GM12878 (cell line): ENCODE measurements around the gene CTNNA2.

Experiments used
- EGR1 ChIP-seq, 2 experiments: IDR thresholded peaks; 1 replicate in 1 of 2; 2 replicates in 1 of 2; pipeline ENCODE4 v1.6.1; 2011 to 2012; ENCODE audit warnings: low read depth in 2 of 2, low read length in 2 of 2, borderline replicate concordance in 1 of 2, mild to moderate bottlenecking in 1 of 2, moderate library complexity in 1 of 2
- ESRRA ChIP-seq: IDR thresholded peaks from 2 replicates; pipeline ENCODE4 v1.6.1; 2012; ENCODE audit warnings: mild to moderate bottlenecking, low read length, improper control_type of control experiment
- ETV6 ChIP-seq, 2 experiments: fragments of 450-650 bp in 1 of 2; IDR thresholded peaks in 1 of 2; conservative IDR thresholded peaks in 1 of 2; 2 replicates each; pipeline ENCODE4 v1.6.1; 2014; ENCODE audit warnings: antibody characterized with exemption in 1 of 2, borderline replicate concordance in 1 of 2, low read depth in 1 of 2, mild to moderate bottlenecking in 1 of 2, moderate library complexity in 1 of 2
- KLF5 ChIP-seq: fragments of 450-650 bp; IDR thresholded peaks from 2 replicates; pipeline ENCODE4 v1.6.1; 2014; ENCODE audit warnings: mild to moderate bottlenecking; ENCODE audit not compliant: partially characterized antibody
- NFYB ChIP-seq: IDR thresholded peaks from 2 replicates; pipeline ENCODE4 v1.6.1; 2011; ENCODE audit warnings: low read depth, mild to moderate bottlenecking, low read length, improper control_type of control experiment, moderate library complexity; ENCODE audit not compliant: insufficient read depth
- RCOR1 ChIP-seq: conservative IDR thresholded peaks from 2 replicates; pipeline ENCODE4 v1.6.1; 2012; ENCODE audit warnings: low read depth, low read length, improper control_type of control experiment
- SMC3 ChIP-seq: IDR thresholded peaks from 2 replicates; pipeline ENCODE4 v1.6.1; 2011; ENCODE audit warnings: low read length, improper control_type of control experiment, borderline replicate concordance
- TF ChIP-seq, protein P1 (sequence below), 3 experiments: IDR thresholded peaks in 2 of 3; conservative IDR thresholded peaks in 1 of 3; 2 replicates each; pipeline ENCODE4 v1.5.1; 2011; ENCODE audit warnings: low read depth in 3 of 3, low read length in 3 of 3, mild to moderate bottlenecking in 3 of 3, control low read depth in 2 of 3, moderate library complexity in 2 of 3, inconsistent platforms in 1 of 3, mixed read lengths in 1 of 3; ENCODE audit not compliant: control insufficient read depth in 2 of 3, insufficient read depth in 1 of 3; ENCODE audit errors: extremely low read depth in 1 of 3
- TF ChIP-seq, protein P2 (sequence below): IDR thresholded peaks from 2 replicates; pipeline ENCODE4 v1.6.1; 2011; ENCODE audit warnings: low read depth, mild to moderate bottlenecking, low read length, moderate library complexity, borderline replicate concordance; ENCODE audit errors: extremely low read depth
- TF ChIP-seq, protein P3 (sequence below): fragments of 450-650 bp; formaldehyde crosslinking; IDR thresholded peaks from 2 replicates; pipeline ENCODE4 v1.4.0; 2022; ENCODE audit warnings: mild to moderate bottlenecking, moderate library complexity

DNA sequence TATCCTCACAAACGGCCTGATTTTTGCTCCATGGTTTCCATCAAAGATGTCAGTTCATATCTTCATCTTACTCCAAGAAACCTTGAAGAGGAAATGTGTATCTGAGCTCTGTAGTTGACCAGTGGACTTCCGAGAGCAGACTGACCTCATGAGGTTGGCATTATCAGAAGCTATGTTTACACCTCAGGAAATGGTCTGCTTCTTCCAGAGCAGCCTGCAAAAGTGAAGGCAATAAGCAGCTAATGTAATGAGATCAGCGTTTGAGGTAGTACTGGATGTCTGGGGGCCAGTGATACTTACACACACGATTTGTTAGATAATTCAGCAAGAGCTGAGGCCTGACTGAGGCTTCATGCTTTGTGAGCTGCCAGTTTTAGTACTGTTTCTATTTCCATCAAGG, 602.0 kb downstream of the CTNNA2 start:
- TF ChIP-seq, protein P1, sequence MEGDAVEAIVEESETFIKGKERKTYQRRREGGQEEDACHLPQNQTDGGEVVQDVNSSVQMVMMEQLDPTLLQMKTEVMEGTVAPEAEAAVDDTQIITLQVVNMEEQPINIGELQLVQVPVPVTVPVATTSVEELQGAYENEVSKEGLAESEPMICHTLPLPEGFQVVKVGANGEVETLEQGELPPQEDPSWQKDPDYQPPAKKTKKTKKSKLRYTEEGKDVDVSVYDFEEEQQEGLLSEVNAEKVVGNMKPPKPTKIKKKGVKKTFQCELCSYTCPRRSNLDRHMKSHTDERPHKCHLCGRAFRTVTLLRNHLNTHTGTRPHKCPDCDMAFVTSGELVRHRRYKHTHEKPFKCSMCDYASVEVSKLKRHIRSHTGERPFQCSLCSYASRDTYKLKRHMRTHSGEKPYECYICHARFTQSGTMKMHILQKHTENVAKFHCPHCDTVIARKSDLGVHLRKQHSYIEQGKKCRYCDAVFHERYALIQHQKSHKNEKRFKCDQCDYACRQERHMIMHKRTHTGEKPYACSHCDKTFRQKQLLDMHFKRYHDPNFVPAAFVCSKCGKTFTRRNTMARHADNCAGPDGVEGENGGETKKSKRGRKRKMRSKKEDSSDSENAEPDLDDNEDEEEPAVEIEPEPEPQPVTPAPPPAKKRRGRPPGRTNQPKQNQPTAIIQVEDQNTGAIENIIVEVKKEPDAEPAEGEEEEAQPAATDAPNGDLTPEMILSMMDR (IDR thresholded peaks at IDR 0.05 in 2 of 3, conservative IDR thresholded peaks at IDR 0.05 in 1 of 3; ENCODE audit: control insufficient read depth in 2 of 3, extremely low read depth in 1 of 3, insufficient read depth in 1 of 3, low read depth in 3 of 3, low read length in 3 of 3) = no peak
- TF ChIP-seq ESRRA = no peak
- TF ChIP-seq ETV6 (conservative IDR thresholded peaks at IDR 0.05 in 1 of 2, IDR thresholded peaks at IDR 0.05 in 1 of 2; ENCODE audit: borderline replicate concordance in 1 of 2, low read depth in 1 of 2) = no peak
- TF ChIP-seq NFYB = no peak
- TF ChIP-seq EGR1 (IDR thresholded peaks at IDR 0.05; ENCODE audit: borderline replicate concordance in 1 of 2, low read depth in 2 of 2, low read length in 2 of 2) = no peak
- no peak for TF ChIP-seq SMC3
- no peak for TF ChIP-seq RCOR1
- TF ChIP-seq KLF5 = no peak
- TF ChIP-seq, protein P2, sequence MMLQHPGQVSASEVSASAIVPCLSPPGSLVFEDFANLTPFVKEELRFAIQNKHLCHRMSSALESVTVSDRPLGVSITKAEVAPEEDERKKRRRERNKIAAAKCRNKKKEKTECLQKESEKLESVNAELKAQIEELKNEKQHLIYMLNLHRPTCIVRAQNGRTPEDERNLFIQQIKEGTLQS = no peak
- TF ChIP-seq, protein P3, sequence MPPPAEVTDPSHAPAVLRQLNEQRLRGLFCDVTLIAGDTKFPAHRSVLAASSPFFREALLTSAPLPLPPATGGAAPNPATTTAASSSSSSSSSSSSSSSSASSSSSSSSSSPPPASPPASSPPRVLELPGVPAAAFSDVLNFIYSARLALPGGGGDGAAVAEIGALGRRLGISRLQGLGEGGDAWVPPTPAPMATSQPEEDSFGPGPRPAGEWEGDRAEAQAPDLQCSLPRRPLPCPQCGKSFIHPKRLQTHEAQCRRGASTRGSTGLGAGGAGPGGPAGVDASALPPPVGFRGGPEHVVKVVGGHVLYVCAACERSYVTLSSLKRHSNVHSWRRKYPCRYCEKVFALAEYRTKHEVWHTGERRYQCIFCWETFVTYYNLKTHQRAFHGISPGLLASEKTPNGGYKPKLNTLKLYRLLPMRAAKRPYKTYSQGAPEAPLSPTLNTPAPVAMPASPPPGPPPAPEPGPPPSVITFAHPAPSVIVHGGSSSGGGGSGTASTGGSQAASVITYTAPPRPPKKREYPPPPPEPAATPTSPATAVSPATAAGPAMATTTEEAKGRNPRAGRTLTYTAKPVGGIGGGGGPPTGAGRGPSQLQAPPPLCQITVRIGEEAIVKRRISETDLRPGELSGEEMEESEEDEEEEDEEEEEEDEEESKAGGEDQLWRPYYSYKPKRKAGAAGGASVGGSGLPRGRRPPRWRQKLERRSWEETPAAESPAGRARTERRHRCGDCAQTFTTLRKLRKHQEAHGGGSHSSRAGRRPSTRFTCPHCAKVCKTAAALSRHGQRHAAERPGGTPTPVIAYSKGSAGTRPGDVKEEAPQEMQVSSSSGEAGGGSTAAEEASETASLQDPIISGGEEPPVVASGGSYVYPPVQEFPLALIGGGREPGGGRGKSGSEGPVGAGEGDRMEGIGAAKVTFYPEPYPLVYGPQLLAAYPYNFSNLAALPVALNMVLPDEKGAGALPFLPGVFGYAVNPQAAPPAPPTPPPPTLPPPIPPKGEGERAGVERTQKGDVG (CRISPR knock-in tag) = no peak
